Panc1 (cell line): ENCODE measurements around the gene SEC63. TPM values are rescaled to one million over a fixed set of nuclear protein-coding genes. Genes with fewer than 3 reads are reported as not detected.

Source experiments
- ATAC-seq: fragments of 200-7000 bp; cut with Tn5 transposase; 2 replicates; pipeline ENCODE4 v1.9.1; 2020; ENCODE audit warnings: mild to moderate bottlenecking, moderate library complexity
- BruUV-seq: library from RNA; stranded (reverse); fragments of 400-500 nt; replicated peaks from 2 replicates; lab custom pipeline; 2021; lab: Mats Ljungman, UMichigan
- CTCF ChIA-PET: fragments of 300-600 bp; sonication (Branson Sonifier 250); formaldehyde crosslinking; loops from one replicate; lab custom pipeline; 2022; ENCODE audit warnings: antibody characterized with exemption; lab: Charles Lee
- POLR2A ChIA-PET: fragments of 300-600 bp; sonication (Branson Sonifier 250); formaldehyde crosslinking; loops from one replicate; lab custom pipeline; 2022; ENCODE audit warnings: antibody characterized with exemption; lab: Charles Lee
- DNase-seq: peaks from one replicate; pipeline ENCODE4 v3.0.0-alpha.2; 2010; ENCODE audit warnings: low read depth, low spot score
- H3K27ac ChIP-seq: 2 replicates; pipeline ENCODE4 v1.5.1; 2011; ENCODE audit warnings: mild to moderate bottlenecking, low read length, inconsistent platforms
- H3K27me3 ChIP-seq: fragments of 200-500 bp; sonication (Bioruptor generic); 2 replicates; pipeline ENCODE4 v1.6.0; 2014; ENCODE audit warnings: low read length, inconsistent platforms; ENCODE audit not compliant: control insufficient read depth, insufficient read depth
- H3K36me3 ChIP-seq: fragments of 200-500 bp; sonication (Bioruptor generic); 2 replicates; pipeline ENCODE4 v1.5.1; 2014; ENCODE audit warnings: inconsistent platforms, mild to moderate bottlenecking, low read length, moderate library complexity; ENCODE audit not compliant: control insufficient read depth, insufficient read depth
- H3K4me1 ChIP-seq: 2 replicates; pipeline ENCODE4 v1.5.1; 2011; ENCODE audit warnings: inconsistent platforms, mild to moderate bottlenecking, low read length, moderate library complexity; ENCODE audit not compliant: control insufficient read depth, insufficient read depth
- H3K4me3 ChIP-seq, 2 experiments: 2 replicates each; pipeline ENCODE4 v1.5.1; 2011 to 2012; ENCODE audit warnings: low read depth in 2 of 2, low read length in 2 of 2, mild to moderate bottlenecking in 2 of 2, inconsistent platforms in 1 of 2, moderate library complexity in 1 of 2
- H3K9me3 ChIP-seq: fragments of 200-500 bp; sonication (Bioruptor generic); 2 replicates; pipeline ENCODE4 v1.5.1; 2014; ENCODE audit warnings: low read depth, mild to moderate bottlenecking, inconsistent platforms, low read length, moderate library complexity; ENCODE audit not compliant: control insufficient read depth, insufficient read depth
- CTCF ChIP-seq: fragments of 450-650 bp; IDR thresholded peaks from 2 replicates; pipeline ENCODE4 v1.5.1; 2017; ENCODE audit warnings: mild to moderate bottlenecking
- POLR2AphosphoS5 ChIP-seq: IDR thresholded peaks from 2 replicates; pipeline ENCODE4 v1.6.1; 2012; ENCODE audit warnings: mild to moderate bottlenecking, low read depth, low read length, moderate library complexity
- REST ChIP-seq, 2 experiments: IDR thresholded peaks; 2 replicates each; pipeline ENCODE4 v1.6.1; 2011 to 2012; ENCODE audit warnings: low read depth in 2 of 2, control low read depth in 1 of 2, low read length in 1 of 2, mild to moderate bottlenecking in 1 of 2, moderate library complexity in 1 of 2; ENCODE audit not compliant: insufficient read depth in 1 of 2
- SIN3A ChIP-seq: IDR thresholded peaks from 2 replicates; pipeline ENCODE4 v1.6.1; 2012; ENCODE audit warnings: low read depth, mild to moderate bottlenecking, low read length, moderate library complexity, borderline replicate concordance; ENCODE audit not compliant: insufficient read depth
- TCF7L2 ChIP-seq: IDR thresholded peaks from 2 replicates; pipeline ENCODE4 v1.6.1; 2011; ENCODE audit warnings: mild to moderate bottlenecking, low read depth, low read length, inconsistent platforms
- in situ Hi-C: cut with HindIII; loops from 2 replicates; pipeline ENCODE4 v1.10.0; 2016; ENCODE audit warnings: low sequenced_read_pairs, low pct_unique_long_range_greater_than_20kb
- intact Hi-C: fragments of 100-400 bp; cut with micrococcal nuclease; formaldehyde crosslinking; loops from one replicate; pipeline ENCODE4 v1.10.0; 2022; ENCODE audit not compliant: unreplicated experiment
- total RNA-seq: library from RNA; stranded (reverse); gene quantifications from one replicate; pipeline ENCODE4 v1.2.1, GENCODE V29; 2021; ENCODE audit not compliant: unreplicated experiment

Gene SEC63
- total RNA-seq, 1 experiment from 2014 or later, result 172 TPM

DNA sequence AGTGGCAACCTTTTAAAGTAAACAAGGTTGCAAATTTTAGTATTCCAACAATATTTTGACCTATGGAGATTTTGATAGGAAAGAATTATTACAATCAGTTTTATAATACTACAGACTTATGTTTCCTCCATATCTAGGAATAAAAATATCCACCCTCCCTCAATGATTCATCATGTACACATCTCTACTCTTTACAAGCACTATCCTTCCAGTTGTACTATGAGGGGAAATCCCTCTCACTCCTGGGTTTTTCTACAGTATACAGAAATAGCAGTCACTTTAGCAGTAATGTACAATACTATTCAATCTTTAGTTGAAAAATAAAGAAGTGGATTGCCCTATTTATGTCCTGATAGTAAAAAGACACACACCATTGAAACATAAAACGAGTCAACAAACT, 87.6 kb downstream of the SEC63 start:
- Histone ChIP-seq H3K4me1 (no peaks in the 10 kb centered on the region), H3K9me3 (no peaks in the 10 kb centered on the region), H3K4me3 (no peak overlapping the region), H3K27ac (no peak overlapping the region), H3K27me3 (no peaks in the 10 kb centered on the region), H3K36me3 (peaks cover 30% of the 10 kb centered on the region)
- intact Hi-C loops (no loop called here), in situ Hi-C loops (no loop called here)
- POLR2A ChIA-PET, result no interaction called here
- DNase-seq, result no peak
- TF ChIP-seq TCF7L2 (no peak), REST (IDR thresholded peaks at IDR 0.05; ENCODE audit: insufficient read depth in 1 of 2, low read depth in 2 of 2, low read length in 1 of 2) (no peak), SIN3A (no peak), POLR2AphosphoS5 (no peak), CTCF (no peak)
- BruUV-seq, result no TSS peak
- ATAC-seq, result no peak
- CTCF ChIA-PET, result no interaction called here

- in situ Hi-C loops (no loop called here), intact Hi-C loops (no loop called here)
- Histone ChIP-seq H3K9me3 (no peaks in the 10 kb centered on the region), H3K27ac (no peak overlapping the region), H3K4me3 (no peak overlapping the region), H3K27me3 (no peaks in the 10 kb centered on the region), H3K4me1 (no peaks in the 10 kb centered on the region), H3K36me3 (peaks cover 30% of the 10 kb centered on the region)
- BruUV-seq, result no TSS peak
- ChIA-PET CTCF (interaction anchor here (0.7 kb wide), 1 partner anchor 99 kb away, joined by 5 read pairs; no protein-coding TSS in a partner anchor), POLR2A (no interaction called here)
- TF ChIP-seq REST (IDR thresholded peaks at IDR 0.05; ENCODE audit: insufficient read depth in 1 of 2, low read depth in 2 of 2, low read length in 1 of 2) (no peak), CTCF (peak; percentile 26)
- DNase-seq (no peak), ATAC-seq (no peak)
Measured at GRCh38 chr6:107869871-107870270, 88.1 kb downstream of the SEC63 start.
